Esophagus squamous epithelium (tissue), 4 donors: ENCODE results near the gene CCRL2.

Source experiments
- CTCF ChIP-seq, 6 experiments: fragments of 450-650 bp in 4 of 6; fragments of 200-600 bp in 2 of 6; sonication (generic) in 2 of 6; IDR thresholded peaks; one replicate each; pipeline ENCODE4 v1.5.1; 2016 to 2019; ENCODE audit warnings: antibody characterized with exemption in 6 of 6, mild to moderate bottlenecking in 4 of 6, moderate library complexity in 4 of 6
- POLR2A ChIP-seq, 4 donors: fragments of 450-650 bp; IDR thresholded peaks; one replicate each; pipeline ENCODE4 v1.6.1; 2017; ENCODE audit warnings: antibody characterized with exemption in 4 of 4, mild to moderate bottlenecking in 4 of 4, moderate library complexity in 3 of 4

- no peak for TF ChIP-seq CTCF (IDR thresholded peaks at IDR 0.05)
- no peak for TF ChIP-seq POLR2A (IDR thresholded peaks at IDR 0.05)
These were observed 25.4 kb upstream of the CCRL2 start for GRCh38 chr3:46381625-46382024.
